ENCODE data around the gene NLRP7. TPM values are rescaled to one million over a fixed set of nuclear protein-coding genes. Genes with fewer than 3 reads are reported as not detected.
"Not testable (repeated sequence)": the region's sequence is repeated elsewhere in the genome, so short reads cannot be mapped to it uniquely, and the experiment has no call there.

The NLRP7 gene
- total RNA-seq, 1 experiment from 2014 or later = 1.1 TPM

- Histone ChIP-seq H2BK15ac (ENCODE audit: low read depth, low read length) (no peak overlapping the region), H3T11ph (ENCODE audit: low read length) (no peak overlapping the region), H4K20me1 (ENCODE audit: control insufficient read depth, insufficient read depth, insufficient read length) (no peaks in the 10 kb centered on the region), H3K23me2 (ENCODE audit: insufficient read length, low read depth, low read length, poor library complexity, severe bottlenecking) (no peaks in the 10 kb centered on the region), H3K23ac (ENCODE audit: insufficient read length, low read depth, low read length) (no peak overlapping the region), H3K79me2 (ENCODE audit: insufficient read depth, low read length) (no peaks in the 10 kb centered on the region), H2AFZ (ENCODE audit: low read length) (no peak overlapping the region), H3K9me3 (ENCODE audit: control insufficient read depth, low read depth, low read length) (no peaks in the 10 kb centered on the region), H3K4ac (ENCODE audit: low read depth, low read length) (no peak overlapping the region), H2BK120ac (ENCODE audit: low read depth, low read length, poor library complexity, severe bottlenecking) (no peak overlapping the region), H4K91ac (ENCODE audit: insufficient read length, low read depth, low read length) (no peak overlapping the region), H3K9ac (ENCODE audit: extremely low read depth, insufficient read length, low read length) (no peak overlapping the region), H2AK5ac (ENCODE audit: insufficient read length, low read length) (no peak overlapping the region), H2BK20ac (ENCODE audit: low read depth, low read length, poor library complexity, severe bottlenecking) (no peak overlapping the region), H3K14ac (ENCODE audit: insufficient read depth, low read length) (no peak overlapping the region), H3K56ac (ENCODE audit: insufficient read length, low read depth, low read length) (no peak overlapping the region), H3K27ac (ENCODE audit: insufficient read length, low read depth, low read length) (no peak overlapping the region), H4K8ac (replicated peaks; ENCODE audit: insufficient read length, low read depth, low read length) (no peak overlapping the region), H2BK5ac (ENCODE audit: insufficient read length, low read length) (no peak overlapping the region), H3K18ac (ENCODE audit: insufficient read length, low read depth, low read length) (no peak overlapping the region), H3K4me1 (ENCODE audit: insufficient read depth, low read length) (peaks cover 4% of the 10 kb centered on the region), H4K5ac (ENCODE audit: insufficient read length, low read depth, low read length) (no peak overlapping the region), H3K4me2 (ENCODE audit: insufficient read depth, insufficient read length, low read length) (no peak overlapping the region), H3K27me3 (ENCODE audit: insufficient read depth, low read length) (no peaks in the 10 kb centered on the region), H3K79me1 (ENCODE audit: insufficient read depth, low read depth, low read length, poor library complexity, severe bottlenecking) (no peaks in the 10 kb centered on the region), H2BK12ac (ENCODE audit: insufficient read length, low read depth, low read length) (no peak overlapping the region)
- Mint-ChIP-seq H3K4me3 (no peak overlapping the region), H3K9me3 (peaks cover 2 to 82% of the 10 kb centered on the region in 2 experiments; a peak in 4 of 5 replicates), H3K27me3 (ENCODE audit: low read depth) (no peaks in the 10 kb centered on the region), H3K27ac (peak overlapping the region in 2 of 3 experiments; percentile 23 to 26; a peak in 2 of 7 replicates), H3K36me3 (ENCODE audit: insufficient read depth in 1 of 3, low read depth in 3 of 3) (peaks cover 2 to 4% (median 4%) of the 10 kb centered on the region in 3 experiments; a peak in 4 of 7 replicates), H3K4me1 (peaks cover 0 to 18% of the 10 kb centered on the region in 2 experiments; a peak in 2 of 4 replicates)
- DNase-seq = no peak
- TF ChIP-seq, protein P1, sequence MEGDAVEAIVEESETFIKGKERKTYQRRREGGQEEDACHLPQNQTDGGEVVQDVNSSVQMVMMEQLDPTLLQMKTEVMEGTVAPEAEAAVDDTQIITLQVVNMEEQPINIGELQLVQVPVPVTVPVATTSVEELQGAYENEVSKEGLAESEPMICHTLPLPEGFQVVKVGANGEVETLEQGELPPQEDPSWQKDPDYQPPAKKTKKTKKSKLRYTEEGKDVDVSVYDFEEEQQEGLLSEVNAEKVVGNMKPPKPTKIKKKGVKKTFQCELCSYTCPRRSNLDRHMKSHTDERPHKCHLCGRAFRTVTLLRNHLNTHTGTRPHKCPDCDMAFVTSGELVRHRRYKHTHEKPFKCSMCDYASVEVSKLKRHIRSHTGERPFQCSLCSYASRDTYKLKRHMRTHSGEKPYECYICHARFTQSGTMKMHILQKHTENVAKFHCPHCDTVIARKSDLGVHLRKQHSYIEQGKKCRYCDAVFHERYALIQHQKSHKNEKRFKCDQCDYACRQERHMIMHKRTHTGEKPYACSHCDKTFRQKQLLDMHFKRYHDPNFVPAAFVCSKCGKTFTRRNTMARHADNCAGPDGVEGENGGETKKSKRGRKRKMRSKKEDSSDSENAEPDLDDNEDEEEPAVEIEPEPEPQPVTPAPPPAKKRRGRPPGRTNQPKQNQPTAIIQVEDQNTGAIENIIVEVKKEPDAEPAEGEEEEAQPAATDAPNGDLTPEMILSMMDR (conservative IDR thresholded peaks at IDR 0.05) = no peak
- no CpG with 5 or more reads among the region's 5 CpGs for WGBS (ENCODE audit: extremely low coverage, insufficient read length, low lambda C conversion rate)
These were observed 41.9 kb downstream of the NLRP7 start for GRCh38 chr19:54905421-54905802.

GRCh38 chr19:54904261-54904660 lies 43.1 kb downstream of the NLRP7 start:
- H3K4ac ChIP-seq (ENCODE audit: low read depth, low read length); H2BK15ac ChIP-seq (ENCODE audit: low read depth, low read length); H3T11ph ChIP-seq (ENCODE audit: low read length); H2BK120ac ChIP-seq (ENCODE audit: low read depth, low read length, poor library complexity, severe bottlenecking); H3K9ac ChIP-seq (ENCODE audit: extremely low read depth, insufficient read length, low read length); H3K18ac ChIP-seq (ENCODE audit: insufficient read length, low read depth, low read length); H3K23me2 ChIP-seq (ENCODE audit: insufficient read length, low read depth, low read length, poor library complexity, severe bottlenecking); H3K14ac ChIP-seq (ENCODE audit: insufficient read depth, low read length); H2BK20ac ChIP-seq (ENCODE audit: low read depth, low read length, poor library complexity, severe bottlenecking); H3K23ac ChIP-seq (ENCODE audit: insufficient read length, low read depth, low read length); H2BK5ac ChIP-seq (ENCODE audit: insufficient read length, low read length); H3K27me3 ChIP-seq (ENCODE audit: insufficient read depth, low read length); H2BK12ac ChIP-seq (ENCODE audit: insufficient read length, low read depth, low read length); H3K79me2 ChIP-seq (ENCODE audit: insufficient read depth, low read length); H3K4me1 ChIP-seq (ENCODE audit: insufficient read depth, low read length); H3K27me3 Mint-ChIP-seq (ENCODE audit: low read depth); H3K56ac ChIP-seq (ENCODE audit: insufficient read length, low read depth, low read length); H2AFZ ChIP-seq (ENCODE audit: low read length); H3K79me1 ChIP-seq (ENCODE audit: insufficient read depth, low read depth, low read length, poor library complexity, severe bottlenecking); H2AK5ac ChIP-seq (ENCODE audit: insufficient read length, low read length); H4K8ac ChIP-seq (replicated peaks; ENCODE audit: insufficient read length, low read depth, low read length); H4K5ac ChIP-seq (ENCODE audit: insufficient read length, low read depth, low read length); DNase-seq; H4K91ac ChIP-seq (ENCODE audit: insufficient read length, low read depth, low read length); H3K27ac ChIP-seq (ENCODE audit: insufficient read length, low read depth, low read length); H3K4me2 ChIP-seq (ENCODE audit: insufficient read depth, insufficient read length, low read length); H4K20me1 ChIP-seq (ENCODE audit: control insufficient read depth, insufficient read depth, insufficient read length); H3K27ac Mint-ChIP-seq; H3K4me3 Mint-ChIP-seq; H3K9me3 ChIP-seq (ENCODE audit: control insufficient read depth, low read depth, low read length); H3K36me3 Mint-ChIP-seq (ENCODE audit: insufficient read depth in 1 of 3, low read depth in 3 of 3): not testable (repeated sequence)
- H3K9me3 Mint-ChIP-seq = peaks cover 2 to 82% of the 10 kb centered on the region in 2 experiments; a peak in 4 of 5 replicates
- WGBS (ENCODE audit: extremely low coverage, insufficient read length, low lambda C conversion rate) = no CpG with 5 or more reads among the region's 4 CpGs
- peaks cover 0 to 25% of the 10 kb centered on the region in 2 experiments; a peak in 2 of 4 replicates for H3K4me1 Mint-ChIP-seq
